K562 (cell line): ENCODE results near the gene RBM17. TPM values are rescaled to one million over a fixed set of nuclear protein-coding genes. Genes with fewer than 3 reads are reported as not detected.

Experiments used
- ATAC-seq: fragments of 200-7000 bp; cut with Tn5 transposase; 3 replicates; pipeline ENCODE4 v1.9.1; 2020; ENCODE audit warnings: moderate library complexity
- BruUV-seq: library from RNA; stranded (reverse); fragments of 400-500 nt; replicated peaks from 2 replicates; lab custom pipeline; 2021; lab: Mats Ljungman, UMichigan
- CTCF ChIA-PET: fragments of 300-600 bp; formaldehyde crosslinking; extraction: SDS; loops from one replicate; lab custom pipeline; 2021; ENCODE audit warnings: low intra/inter-chr PET ratio; lab: Yijun Ruan, JAX
- POLR2A ChIA-PET: fragments of 300-600, 350-650 bp; sonication (Branson Sonifier 250); formaldehyde crosslinking; extraction: SDS; loops from one replicate; lab custom pipeline; 2021; ENCODE audit warnings: antibody characterized with exemption, inconsistent platforms; lab: Yijun Ruan, JAX
- DNase-seq, 4 experiments: peaks; one replicate each; pipeline versions ENCODE4 v3.0.0 to v3.0.0-alpha.2; 2011 to 2018; ENCODE audit warnings: low spot score in 3 of 4, mixed read lengths in 3 of 4; ENCODE audit errors: extremely low read depth in 1 of 4
- FAIRE-seq: peaks from 2 replicates; lab custom pipeline; 2011; peaks lifted over from hg19 to GRCh38; lab: Jason Lieb, UNC
- H2AFZ ChIP-seq: 2 replicates; pipeline ENCODE4 v1.6.0; 2011; ENCODE audit warnings: low read depth, low read length, control low read depth, inconsistent platforms
- H3K27ac ChIP-seq: fragments of 200-600 bp; 3 replicates; pipeline ENCODE4 v1.8.0; 2011; ENCODE audit warnings: low read depth, mild to moderate bottlenecking, control low read depth, inconsistent platforms, low read length, moderate library complexity, mixed read lengths; ENCODE audit errors: extremely low read depth
- H3K27me3 ChIP-seq, 2 experiments: fragments of 300-600 bp in 1 of 2; 2 replicates in 1 of 2; 3 replicates in 1 of 2; pipeline versions ENCODE4 v1.6.0 to v1.8.0; 2011; ENCODE audit warnings: inconsistent platforms in 2 of 2, low read length in 2 of 2, mild to moderate bottlenecking in 1 of 2, mixed read lengths in 1 of 2, moderate library complexity in 1 of 2; ENCODE audit not compliant: control insufficient read depth in 2 of 2, insufficient read depth in 2 of 2
- H3K36me3 ChIP-seq: fragments of 300-600 bp; 3 replicates; pipeline ENCODE4 v1.8.0; 2011; ENCODE audit warnings: mild to moderate bottlenecking, low read length, inconsistent platforms; ENCODE audit not compliant: control insufficient read depth, insufficient read depth
- H3K4me1 ChIP-seq, 2 experiments: fragments of 200-600 bp in 1 of 2; replicated peaks in 1 of 2; 2 replicates in 1 of 2; 3 replicates in 1 of 2; pipeline versions ENCODE4 v1.5.1 to v1.8.0; 2011; ENCODE audit warnings: inconsistent platforms in 2 of 2, low read length in 2 of 2, mild to moderate bottlenecking in 1 of 2, mixed read lengths in 1 of 2, moderate library complexity in 1 of 2; ENCODE audit not compliant: control insufficient read depth in 2 of 2, insufficient read depth in 2 of 2
- H3K4me2 ChIP-seq: 2 replicates; pipeline ENCODE4 v1.6.1; 2011; ENCODE audit warnings: low read length, control low read depth, inconsistent platforms, mixed read lengths; ENCODE audit not compliant: insufficient read depth
- H3K4me3 ChIP-seq: fragments of 200-600 bp; sonication (generic), shearing (Covaris generic); 2 replicates; pipeline ENCODE4 v1.5.1; 2016; ENCODE audit warnings: control low read depth, inconsistent platforms
- H3K79me2 ChIP-seq: fragments of 200-600 bp; 3 replicates; pipeline ENCODE4 v1.8.0; 2011; ENCODE audit warnings: low read length, inconsistent platforms; ENCODE audit not compliant: control insufficient read depth, insufficient read depth
- H3K9ac ChIP-seq, 2 experiments: 2 replicates each; pipeline versions ENCODE4 v1.6.0 to v1.6.1; 2011; ENCODE audit warnings: low read depth in 2 of 2, low read length in 2 of 2, control low read depth in 1 of 2, inconsistent platforms in 1 of 2, mild to moderate bottlenecking in 1 of 2, mixed read lengths in 1 of 2; ENCODE audit not compliant: insufficient read depth in 1 of 2
- H3K9me1 ChIP-seq: one replicate; pipeline ENCODE4 v1.6.0; 2011; ENCODE audit warnings: inconsistent platforms, mild to moderate bottlenecking, low read length, moderate library complexity; ENCODE audit not compliant: control insufficient read depth, insufficient read depth
- H3K9me3 ChIP-seq: replicated peaks from 2 replicates; pipeline ENCODE4 v1.5.1; 2011; ENCODE audit warnings: low read depth, low read length, inconsistent platforms; ENCODE audit not compliant: control insufficient read depth, insufficient read depth
- H4K20me1 ChIP-seq: replicated peaks from 2 replicates; pipeline ENCODE4 v1.6.1; 2011; ENCODE audit warnings: low read length, inconsistent platforms, mixed read lengths; ENCODE audit not compliant: control insufficient read depth, insufficient read depth
- ARID2 ChIP-seq: fragments of 450-650 bp; IDR thresholded peaks from 2 replicates; pipeline ENCODE4 v1.6.1; 2017; ENCODE audit warnings: antibody characterized with exemption, mild to moderate bottlenecking
- BCOR ChIP-seq: fragments of 450-650 bp; IDR thresholded peaks from 2 replicates; pipeline ENCODE4 v1.6.1; 2016
- C11orf30 ChIP-seq: fragments of 450-650 bp; IDR thresholded peaks from 2 replicates; pipeline ENCODE4 v1.6.1; 2016; ENCODE audit warnings: low read depth, mild to moderate bottlenecking
- L3MBTL2 ChIP-seq: fragments of 450-650 bp; IDR thresholded peaks from 2 replicates; pipeline ENCODE4 v1.6.1; 2016; ENCODE audit warnings: mild to moderate bottlenecking, moderate library complexity
- MCM5 ChIP-seq: fragments of 450-650 bp; IDR thresholded peaks from 2 replicates; pipeline ENCODE4 v1.6.1; 2016; ENCODE audit warnings: low read depth
- POLR2B ChIP-seq: fragments of 450-650 bp; IDR thresholded peaks from 2 replicates; pipeline ENCODE4 v1.6.1; 2018; ENCODE audit warnings: low read depth; ENCODE audit not compliant: partially characterized antibody
- SMARCC2 ChIP-seq: fragments of 450-650 bp; IDR thresholded peaks from 2 replicates; pipeline ENCODE4 v1.6.1; 2017; ENCODE audit warnings: antibody characterized with exemption, moderate library complexity, mild to moderate bottlenecking, low read depth
- SMC3 ChIP-seq: conservative IDR thresholded peaks from 2 replicates; pipeline ENCODE4 v1.6.1; 2011; ENCODE audit warnings: low read depth, low read length, improper control_type of control experiment; ENCODE audit not compliant: insufficient read depth
- SREBF2 ChIP-seq: sonication (generic); formaldehyde crosslinking; IDR thresholded peaks from 2 replicates; pipeline ENCODE4 v1.4.0; 2020; ENCODE audit warnings: mild to moderate bottlenecking, missing genetic modification reagents
- STAG1 ChIP-seq: sonication (generic); formaldehyde crosslinking; IDR thresholded peaks from 2 replicates; pipeline ENCODE4 v1.5.0; 2020; ENCODE audit warnings: missing genetic modification reagents, borderline replicate concordance
- ZFP36 ChIP-seq: fragments of 150-350 bp; IDR thresholded peaks from 2 replicates; pipeline ENCODE4 v1.6.1; 2018; ENCODE audit warnings: low read length, low read depth; ENCODE audit not compliant: partially characterized antibody
- WGBS: fragments of 100-300 bp; shearing (Covaris generic); methylation state at CpG from one replicate; pipeline ENCODE4 v1.1.6; 2016; ENCODE audit warnings: low coverage, mixed read lengths; ENCODE audit not compliant: insufficient coverage; ENCODE audit errors: missing lambda C conversion rate; 5-methylcytosine and 5-hydroxymethylcytosine counted together
- in situ Hi-C: fragments of 300-500 bp; cut with MboI; formaldehyde crosslinking; loops from 4 replicates; pipeline ENCODE4 v1.15.0; 2018; ENCODE audit warnings: inconsistent platforms, mixed read lengths
- intact Hi-C: fragments of 100-400 bp; cut with micrococcal nuclease; formaldehyde crosslinking; loops from 2 replicates; pipeline ENCODE4 v1.14.2; 2022
- polyA plus RNA-seq, 8 experiments: library from polyadenylated mRNA; depleted of rRNA in 4 of 8; stranded (reverse) in 5 of 8; unstranded in 3 of 8; fragments of >200 nt; fragmentation: Nextera tagmentation in 2 of 8; fragmentation: Illumina TruSeq in 1 of 8; extraction: Ambion mirVana in 2 of 8; extraction: Trizol in 1 of 8; gene quantifications; 2 replicates each; pipeline versions ENCODE4 v1.2.1 to v1.2.3, GENCODE V29; 2011 to 2014; ENCODE audit warnings: inconsistent platforms in 1 of 8, missing spikeins in 1 of 8
- total RNA-seq, 7 experiments: library from RNA; depleted of rRNA in 6 of 7; stranded (reverse); fragments of >200 nt in 6 of 7; fragmentation: Illumina TruSeq in 2 of 7; extraction: Trizol in 2 of 7; gene quantifications; 2 replicates each; pipeline versions ENCODE4 v1.2.1 to v1.2.3, GENCODE V29; 2011 to 2021; ENCODE audit warnings: low replicate concordance in 1 of 7

RBM17 gene
- total and polyA plus RNA-seq, 9 of the 15 experiments (the other 6 are each of a cell fraction or from before 2014, with no cell fraction given) = 23.6 to 217 (median 124) TPM

DNA sequence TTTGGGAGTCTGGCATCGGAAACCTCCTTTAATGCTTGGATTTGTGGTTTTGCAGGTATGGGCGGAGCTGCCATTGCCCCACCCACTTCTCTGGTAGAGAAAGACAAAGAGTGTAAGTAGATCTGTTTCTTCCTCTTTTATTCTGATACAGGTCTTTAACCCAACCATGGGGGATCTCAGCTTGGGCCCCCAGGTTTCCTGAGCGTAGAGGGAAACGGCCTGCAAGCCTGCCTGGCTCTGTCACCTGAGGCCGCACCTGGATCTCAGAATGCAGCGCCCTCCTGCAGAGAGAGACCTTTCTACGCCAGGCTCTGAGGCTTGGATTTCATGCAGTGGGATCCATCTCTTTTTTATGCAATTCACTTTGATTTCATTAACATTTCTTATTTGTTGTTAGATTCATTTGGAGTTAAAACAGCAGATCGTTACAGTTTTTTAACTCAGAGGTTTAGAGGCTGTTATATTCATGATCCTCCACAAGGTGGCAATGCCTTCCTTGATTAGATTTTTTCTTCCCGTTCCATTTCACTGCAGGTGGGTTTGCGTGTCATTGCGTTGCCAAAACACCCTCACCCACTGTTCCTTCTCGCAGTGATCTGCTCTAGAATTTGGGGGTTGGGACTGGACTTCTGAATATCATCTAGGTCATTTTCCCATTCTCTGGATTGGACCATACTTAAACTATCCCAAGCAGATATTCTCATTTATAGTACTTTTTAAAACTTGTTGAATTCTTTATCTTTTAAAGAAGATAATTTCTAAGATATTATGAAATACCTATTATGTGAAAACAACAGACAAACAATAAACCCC, 20.0 kb downstream of the RBM17 start (continued):
- peak; percentile 17; the same call in 1 of the 2 replicates for TF ChIP-seq STAG1 (CRISPR knock-in tag)
- TF ChIP-seq SMC3 = peak; percentile 69
- no peak for TF ChIP-seq BCOR
- TF ChIP-seq ARID2 = 0 out of 2 replicates have a peak, but pooled peaks have one; percentile 8

DNA sequence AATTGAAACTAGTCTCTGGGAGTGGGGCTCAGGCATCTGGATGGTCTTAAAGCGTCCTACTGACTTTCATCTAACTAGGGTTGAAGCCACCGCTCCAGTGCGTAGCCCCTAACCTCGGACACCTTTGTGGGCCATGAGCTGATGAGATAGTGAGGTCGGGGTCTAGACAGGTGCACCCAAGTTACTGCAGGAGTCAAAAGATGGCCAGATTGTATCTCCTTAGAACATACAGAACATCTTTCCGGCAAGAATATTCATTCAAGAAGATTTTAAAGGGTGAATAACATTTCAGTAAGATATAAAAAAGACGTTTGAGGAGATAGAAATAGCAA, 20.6 kb downstream of the RBM17 start:
- H3K4me1 ChIP-seq = no peaks in the 10 kb centered on the region; a peak in 1 of 5 replicates
- no peak overlapping the region for H3K4me2 ChIP-seq
- no peak for DNase-seq
- no TSS peak for BruUV-seq
- CTCF ChIA-PET = interaction anchor here (1.6 to 3.5 kb wide), 3 partner anchors 42 to 297 kb away, joined by 4 to 37 read pairs (median 16); no protein-coding TSS in a partner anchor
- no peaks in the 10 kb centered on the region for H3K9me3 ChIP-seq
- H3K27me3 ChIP-seq = no peaks in the 10 kb centered on the region
- no peak overlapping the region for H3K4me3 ChIP-seq
- WGBS = 85% methylated on average over 7 of the region's 7 CpGs
- H3K9ac ChIP-seq = no peak overlapping the region
- FAIRE-seq = no peak
- intact Hi-C loops = loop anchor here (1.0 to 5.0 kb wide), 3 partner anchors 43 to 292 kb away; partner anchors contain the start of gene PFKFB3
- H4K20me1 ChIP-seq = no peaks in the 10 kb centered on the region
- POLR2A ChIA-PET = no interaction called here
- no peaks in the 10 kb centered on the region for H3K9me1 ChIP-seq
- no peak for TF ChIP-seq MCM5
- TF ChIP-seq SREBF2 = no peak
- no peak for TF ChIP-seq POLR2B
- TF ChIP-seq L3MBTL2 = no peak
- TF ChIP-seq C11orf30 = no peak
- no peak for TF ChIP-seq ZFP36
- TF ChIP-seq SMARCC2 = no peak
- H2AFZ ChIP-seq = no peak overlapping the region
- H3K79me2 ChIP-seq = peaks cover 6% of the 10 kb centered on the region; the same call in 2 of the 3 replicates
- ATAC-seq = no peak
- H3K36me3 ChIP-seq = peaks cover 96% of the 10 kb centered on the region
- in situ Hi-C loops = loop anchor here (25.0 kb wide), 1 partner anchor 553 kb away; no protein-coding TSS in a partner anchor
- no peak overlapping the region for H3K27ac ChIP-seq
